ENCODE results near the gene NFIB. TPM values are rescaled to one million over a fixed set of nuclear protein-coding genes. Genes with fewer than 3 reads are reported as not detected.

NFIB gene
- total and polyA plus RNA-seq, 10 of the 15 experiments (the other 5 are each of a cell fraction or from before 2014, with no cell fraction given), result under 0.01 to 0.19 (median 0.05) TPM; not detected in 3

DNA sequence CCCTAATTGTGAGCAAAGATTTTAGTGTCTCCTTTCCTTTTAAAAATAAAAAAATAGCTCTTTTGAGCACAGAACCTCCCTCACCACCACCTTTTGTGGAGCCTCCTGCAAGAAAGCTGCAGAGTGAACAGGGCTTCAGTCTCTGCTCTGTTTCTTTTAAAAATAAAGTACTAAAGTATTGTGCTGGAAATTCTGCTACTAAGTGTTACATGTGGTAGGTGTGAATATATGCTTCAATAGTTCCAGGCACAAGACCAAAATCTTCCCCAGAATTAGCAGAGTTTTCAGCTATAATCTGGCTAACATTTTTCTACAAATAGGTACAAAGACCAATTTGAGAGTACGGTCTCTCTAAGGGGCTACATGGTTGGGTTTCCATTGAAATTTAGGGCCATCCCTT is 40.3 kb upstream of the NFIB start:
- WGBS (ENCODE audit: insufficient coverage, insufficient replicate concordance, low lambda C conversion rate, missing lambda C conversion rate), result 0% methylated on average over 1 of the region's 1 CpG
- no peaks in the 10 kb centered on the region for H3K9me3 ChIP-seq (replicated peaks; ENCODE audit: control insufficient read depth, insufficient read depth, low read length)
- TF ChIP-seq CEBPZ (IDR thresholded peaks at IDR 0.05; ENCODE audit: low read depth, low read length) (no peak), ZNF24 (IDR thresholded peaks at IDR 0.05) (no peak), NBN (IDR thresholded peaks at IDR 0.05) (no peak), RB1 (IDR thresholded peaks at IDR 0.05; ENCODE audit: borderline replicate concordance) (no peak), ZNF274 (IDR thresholded peaks at IDR 0.05; ENCODE audit: insufficient read depth, insufficient read length) (no peak), BCLAF1 (IDR thresholded peaks at IDR 0.05) (no peak), ZNF622 (IDR thresholded peaks at IDR 0.05) (no peak), CBFB (IDR thresholded peaks at IDR 0.05; ENCODE audit: low read depth) (no peak), BRCA1 (IDR thresholded peaks at IDR 0.05; ENCODE audit: low read depth, low read length) (no peak)
- TF ChIP-seq, protein P1, sequence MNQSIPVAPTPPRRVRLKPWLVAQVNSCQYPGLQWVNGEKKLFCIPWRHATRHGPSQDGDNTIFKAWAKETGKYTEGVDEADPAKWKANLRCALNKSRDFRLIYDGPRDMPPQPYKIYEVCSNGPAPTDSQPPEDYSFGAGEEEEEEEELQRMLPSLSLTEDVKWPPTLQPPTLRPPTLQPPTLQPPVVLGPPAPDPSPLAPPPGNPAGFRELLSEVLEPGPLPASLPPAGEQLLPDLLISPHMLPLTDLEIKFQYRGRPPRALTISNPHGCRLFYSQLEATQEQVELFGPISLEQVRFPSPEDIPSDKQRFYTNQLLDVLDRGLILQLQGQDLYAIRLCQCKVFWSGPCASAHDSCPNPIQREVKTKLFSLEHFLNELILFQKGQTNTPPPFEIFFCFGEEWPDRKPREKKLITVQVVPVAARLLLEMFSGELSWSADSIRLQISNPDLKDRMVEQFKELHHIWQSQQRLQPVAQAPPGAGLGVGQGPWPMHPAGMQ (IDR thresholded peaks at IDR 0.05; ENCODE audit: borderline replicate concordance), result no peak
- TF ChIP-seq, protein P2, sequence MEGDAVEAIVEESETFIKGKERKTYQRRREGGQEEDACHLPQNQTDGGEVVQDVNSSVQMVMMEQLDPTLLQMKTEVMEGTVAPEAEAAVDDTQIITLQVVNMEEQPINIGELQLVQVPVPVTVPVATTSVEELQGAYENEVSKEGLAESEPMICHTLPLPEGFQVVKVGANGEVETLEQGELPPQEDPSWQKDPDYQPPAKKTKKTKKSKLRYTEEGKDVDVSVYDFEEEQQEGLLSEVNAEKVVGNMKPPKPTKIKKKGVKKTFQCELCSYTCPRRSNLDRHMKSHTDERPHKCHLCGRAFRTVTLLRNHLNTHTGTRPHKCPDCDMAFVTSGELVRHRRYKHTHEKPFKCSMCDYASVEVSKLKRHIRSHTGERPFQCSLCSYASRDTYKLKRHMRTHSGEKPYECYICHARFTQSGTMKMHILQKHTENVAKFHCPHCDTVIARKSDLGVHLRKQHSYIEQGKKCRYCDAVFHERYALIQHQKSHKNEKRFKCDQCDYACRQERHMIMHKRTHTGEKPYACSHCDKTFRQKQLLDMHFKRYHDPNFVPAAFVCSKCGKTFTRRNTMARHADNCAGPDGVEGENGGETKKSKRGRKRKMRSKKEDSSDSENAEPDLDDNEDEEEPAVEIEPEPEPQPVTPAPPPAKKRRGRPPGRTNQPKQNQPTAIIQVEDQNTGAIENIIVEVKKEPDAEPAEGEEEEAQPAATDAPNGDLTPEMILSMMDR (IDR thresholded peaks at IDR 0.05 in 2 of 3, conservative IDR thresholded peaks at IDR 0.05 in 1 of 3; ENCODE audit: control insufficient read depth in 2 of 3, extremely low read depth in 1 of 3, insufficient read depth in 1 of 3, low read depth in 3 of 3, low read length in 3 of 3), result no peak
- no peaks in the 10 kb centered on the region for H3K79me2 ChIP-seq (ENCODE audit: control insufficient read depth, insufficient read depth, low read length)
- no peak overlapping the region for H3K27ac ChIP-seq (ENCODE audit: control insufficient read depth, insufficient read depth)
- H3K4me3 ChIP-seq, result no peak overlapping the region
- H4K20me1 ChIP-seq (ENCODE audit: control insufficient read depth, insufficient read depth), result no peaks in the 10 kb centered on the region
- H3K36me3 ChIP-seq (ENCODE audit: control insufficient read depth in 2 of 2, insufficient read depth in 2 of 2, low read length in 1 of 2), result no peaks in the 10 kb centered on the region
- in situ Hi-C loops (cut with MboI), result loop anchor here (5.0 kb wide), 1 partner anchor 932 kb away; no protein-coding TSS in a partner anchor
- no peak overlapping the region for H3K4me2 ChIP-seq (ENCODE audit: control insufficient read depth, insufficient read depth)
- ChIA-PET CTCF (interaction anchor here (0.6 to 6.2 kb wide), 22 partner anchors 9 to 1003 kb away, joined by 3 to 97 read pairs (median 4); no protein-coding TSS in a partner anchor), RAD21 (ENCODE audit: unreplicated experiment) (interaction anchor here (0.8 to 2.6 kb wide), 6 partner anchors 14 to 1320 kb away, joined by 3 to 27 read pairs (median 4); no protein-coding TSS in a partner anchor), POLR2A (no interaction called here), SMC1A (ENCODE audit: uncharacterized antibody, unreplicated experiment) (interaction anchor here (0.7 to 4.8 kb wide), 13 partner anchors 8 to 936 kb away, joined by 3 to 45 read pairs (median 4); no protein-coding TSS in a partner anchor)
- FAIRE-seq, result no peak
- intact Hi-C loops (cut with micrococcal nuclease; ENCODE audit: unreplicated experiment), result loop anchor here (5.0 to 10.0 kb wide), 2 partner anchors 59 to 1002 kb away; no protein-coding TSS in a partner anchor
- no peaks in the 10 kb centered on the region for H3K4me1 ChIP-seq (ENCODE audit: control insufficient read depth, insufficient read depth, low read length)
- DNase-seq (ENCODE audit: low read depth, low spot score), result no peak
- no peak overlapping the region for H3K9ac ChIP-seq (ENCODE audit: control insufficient read depth, insufficient read depth, low read length)
- H3K27me3 ChIP-seq (replicated peaks in 1 of 2; ENCODE audit: control insufficient read depth in 2 of 2, insufficient read depth in 2 of 2, low read length in 1 of 2), result peaks cover 8 to 14% of the 10 kb centered on the region in 2 experiments
- no peak for ATAC-seq
- no peak overlapping the region for H2AFZ ChIP-seq (ENCODE audit: control insufficient read depth, low read depth, low read length)
- BruUV-seq (replicated peaks), result no TSS peak

Measured in GM12878 (cell line).